ENCODE measurements around the gene MARS1.

MARS1 gene

DNA sequence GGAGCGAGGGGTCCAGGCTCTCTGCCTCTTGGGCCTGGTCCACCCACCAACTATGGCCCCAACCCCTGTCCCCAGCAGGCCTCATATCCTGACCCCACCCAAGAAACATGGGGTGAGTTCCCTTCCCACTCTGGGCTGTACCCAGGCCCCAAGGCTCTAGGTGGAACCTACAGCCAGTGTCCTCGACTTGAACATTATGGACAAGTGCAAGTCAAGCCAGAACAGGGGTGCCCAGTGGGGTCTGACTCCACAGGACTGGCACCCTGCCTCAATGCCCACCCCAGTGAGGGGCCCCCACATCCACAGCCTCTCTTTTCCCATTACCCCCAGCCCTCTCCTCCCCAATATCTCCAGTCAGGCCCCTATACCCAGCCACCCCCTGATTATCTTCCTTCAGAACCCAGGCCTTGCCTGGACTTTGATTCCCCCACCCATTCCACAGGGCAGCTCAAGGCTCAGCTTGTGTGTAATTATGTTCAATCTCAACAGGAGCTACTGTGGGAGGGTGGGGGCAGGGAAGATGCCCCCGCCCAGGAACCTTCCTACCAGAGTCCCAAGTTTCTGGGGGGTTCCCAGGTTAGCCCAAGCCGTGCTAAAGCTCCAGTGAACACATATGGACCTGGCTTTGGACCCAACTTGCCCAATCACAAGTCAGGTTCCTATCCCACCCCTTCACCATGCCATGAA lies 16.8 kb upstream of the MARS1 start:
- DNase-seq (ENCODE audit: extremely low read depth in 1 of 2, low read depth in 1 of 2): no peak

DNA sequence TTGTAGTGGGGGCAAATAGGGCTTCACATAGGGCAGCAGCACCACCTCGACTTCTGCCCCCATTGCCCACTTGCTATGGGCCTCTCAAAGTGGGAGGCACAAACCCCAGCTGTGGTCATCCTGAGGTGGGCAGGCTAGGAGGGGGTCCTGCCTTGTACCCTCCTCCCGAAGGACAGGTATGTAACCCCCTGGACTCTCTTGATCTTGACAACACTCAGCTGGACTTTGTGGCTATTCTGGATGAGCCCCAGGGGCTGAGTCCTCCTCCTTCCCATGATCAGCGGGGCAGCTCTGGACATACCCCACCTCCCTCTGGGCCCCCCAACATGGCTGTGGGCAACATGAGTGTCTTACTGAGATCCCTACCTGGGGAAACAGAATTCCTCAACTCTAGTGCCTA lies 16.2 kb upstream of the MARS1 start:
- DNase-seq (ENCODE audit: extremely low read depth in 1 of 2, low read depth in 1 of 2): no peak

- DNase-seq (ENCODE audit: extremely low read depth in 1 of 2, low read depth in 1 of 2): no peak
These were observed 15.5 kb upstream of the MARS1 start for GRCh38 chr12:57472391-57472790.

DNA sequence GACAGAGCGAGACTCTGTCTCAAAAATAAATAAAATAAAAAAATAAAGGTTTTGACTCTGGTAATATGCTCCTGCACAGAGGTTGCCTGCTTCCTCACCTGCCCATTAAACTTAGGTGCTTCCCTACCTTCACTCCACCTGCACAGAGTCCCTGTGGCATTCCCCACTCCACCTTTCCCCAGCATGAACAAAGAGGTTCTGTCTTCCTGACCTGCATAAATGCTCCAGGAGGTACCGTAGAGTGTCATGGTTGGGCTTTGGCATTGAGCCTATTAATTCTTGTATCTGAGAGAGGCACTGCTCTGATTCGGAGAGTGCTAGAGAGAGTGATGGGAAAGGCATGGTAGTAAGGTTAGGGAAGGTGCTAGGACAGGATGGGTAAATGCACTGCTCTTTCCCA lies 14.5 kb upstream of the MARS1 start:
- no peak for DNase-seq (ENCODE audit: extremely low read depth in 1 of 2, low read depth in 1 of 2)

DNA sequence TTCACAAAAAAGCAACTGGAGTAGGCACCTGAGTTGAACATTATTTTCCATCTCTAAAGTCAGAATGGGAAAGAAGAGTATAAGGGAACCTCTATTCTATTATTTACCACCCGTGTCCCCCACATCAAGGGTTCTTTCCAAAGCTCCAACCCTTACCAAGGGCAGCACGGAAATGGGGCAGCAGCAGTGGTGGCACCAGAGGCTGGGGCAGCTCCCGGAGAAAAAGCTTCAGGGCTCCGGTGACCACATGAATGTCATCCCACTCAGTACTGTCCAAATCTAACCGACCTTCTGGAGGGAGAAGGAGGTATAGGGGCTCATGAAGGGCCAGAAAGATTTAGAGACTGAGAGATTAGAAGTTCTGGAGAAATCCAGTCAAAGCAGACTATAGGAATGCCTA lies 14.0 kb upstream of the MARS1 start:
- no peak for DNase-seq (ENCODE audit: extremely low read depth in 1 of 2, low read depth in 1 of 2)

- no peak for DNase-seq (ENCODE audit: extremely low read depth in 1 of 2, low read depth in 1 of 2)
These were observed 13.4 kb upstream of the MARS1 start for GRCh38 chr12:57474430-57474829.

- no peak for DNase-seq (ENCODE audit: extremely low read depth in 1 of 2, low read depth in 1 of 2)
These were observed 13.0 kb upstream of the MARS1 start for GRCh38 chr12:57474862-57475261.

GRCh38 chr12:57475271-57476161 lies 12.4 kb upstream of the MARS1 start:
- DNase-seq (ENCODE audit: extremely low read depth in 1 of 2, low read depth in 1 of 2): no peak

DNA sequence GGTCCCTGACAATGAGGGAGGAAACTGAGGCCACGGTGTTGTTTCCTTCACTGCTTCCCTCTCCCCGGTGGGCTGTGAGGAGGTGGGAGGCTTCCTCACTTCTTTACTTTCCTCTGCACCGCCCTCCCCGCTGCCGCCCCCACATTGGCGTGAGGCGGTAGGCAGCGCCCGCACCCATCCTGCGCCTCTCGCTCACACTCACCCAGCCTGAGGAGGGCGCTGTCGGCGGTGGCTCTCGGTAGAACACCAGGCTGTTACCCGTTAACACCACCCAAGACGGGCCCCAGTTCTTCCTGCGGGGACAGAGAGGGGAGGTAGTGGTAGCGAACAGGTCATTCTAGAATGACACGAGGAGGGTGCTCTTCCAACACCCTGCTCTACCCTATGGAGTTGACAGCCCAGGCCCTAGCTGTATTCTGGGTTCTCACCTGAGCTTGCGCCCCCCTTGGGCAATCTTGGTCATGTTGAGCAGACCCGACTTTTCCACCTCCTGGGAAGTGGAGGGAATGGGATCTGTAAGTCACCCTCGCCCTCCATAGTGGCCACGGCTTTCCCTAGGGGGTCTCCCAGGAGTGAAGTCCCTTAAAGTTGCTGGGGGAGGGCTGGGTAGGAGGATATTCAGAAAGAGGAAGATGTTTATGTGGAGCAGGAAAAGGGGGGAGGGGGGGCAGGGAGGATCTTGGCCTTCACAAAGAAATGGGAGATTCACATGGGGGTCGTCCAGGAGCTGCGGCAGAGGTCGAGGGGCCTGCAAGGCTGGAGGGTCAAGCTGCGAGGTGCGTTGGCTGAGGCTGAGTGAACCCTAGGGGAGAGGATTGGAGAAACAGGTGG lies 11.5 kb upstream of the MARS1 start:
- peak; percentile 58 to 73 for DNase-seq (ENCODE audit: extremely low read depth in 1 of 2, low read depth in 1 of 2)

- no peak for DNase-seq (ENCODE audit: extremely low read depth in 1 of 2, low read depth in 1 of 2)
These were observed 10.7 kb upstream of the MARS1 start for GRCh38 chr12:57476993-57477709.

- no peak for DNase-seq (ENCODE audit: extremely low read depth in 1 of 2, low read depth in 1 of 2)
These were observed 9.9 kb upstream of the MARS1 start for GRCh38 chr12:57477710-57478681.

- no peak for DNase-seq (ENCODE audit: extremely low read depth in 1 of 2, low read depth in 1 of 2)
These were observed 8.9 kb upstream of the MARS1 start for GRCh38 chr12:57479043-57479375.

GRCh38 chr12:57479376-57480115 lies 8.3 kb upstream of the MARS1 start, which contains the start of gene ARHGAP9:
ARHGAP9 (minus strand) TSS chr12:57479866; CDS start chr12:57479406, 460 bp downstream.
- DNase-seq (ENCODE audit: extremely low read depth in 1 of 2, low read depth in 1 of 2): no peak

DNA sequence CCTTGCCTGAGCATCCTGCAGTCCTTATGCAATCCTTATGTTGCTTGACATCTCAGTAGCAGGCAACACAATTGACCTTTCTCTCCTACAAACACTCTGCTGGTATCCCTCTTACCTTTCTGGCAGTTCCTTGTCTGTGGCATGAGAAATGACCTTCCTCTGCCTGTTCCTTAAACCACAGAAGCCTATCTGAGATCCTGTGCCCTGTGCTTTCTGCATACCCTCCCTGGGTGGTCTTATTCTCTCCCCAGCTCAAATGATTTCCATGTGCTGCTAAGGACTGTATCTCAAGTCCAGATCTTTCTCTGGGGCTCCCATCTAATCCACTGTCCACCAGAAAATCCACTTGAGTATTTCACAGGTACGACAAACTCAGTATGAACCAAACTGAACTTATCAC lies 6.2 kb upstream of the MARS1 start:
- DNase-seq (ENCODE audit: extremely low read depth in 1 of 2, low read depth in 1 of 2): no peak

DNA sequence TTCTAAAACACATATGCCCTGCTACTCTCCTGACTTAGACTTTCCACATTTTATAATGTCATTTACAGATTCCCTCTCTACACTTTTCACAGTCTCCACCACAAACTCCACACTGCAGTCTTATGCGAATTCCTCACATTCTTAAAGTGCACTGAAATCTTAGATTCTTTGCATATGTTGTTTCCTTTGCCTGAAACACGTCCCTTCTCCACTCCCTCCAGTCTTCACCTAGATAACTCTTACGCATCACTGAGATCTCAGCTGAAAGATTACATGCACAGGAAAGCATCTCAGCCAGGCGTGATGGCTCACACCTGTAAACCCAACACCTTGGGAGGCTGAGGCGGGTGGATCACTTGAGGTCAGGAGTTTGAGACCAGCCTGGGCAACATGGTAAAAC lies 4.4 kb upstream of the MARS1 start:
- no peak for DNase-seq (ENCODE audit: extremely low read depth in 1 of 2, low read depth in 1 of 2)

GRCh38 chr12:57485695-57486094 lies 2.2 kb upstream of the MARS1 start:
- DNase-seq (ENCODE audit: extremely low read depth in 1 of 2, low read depth in 1 of 2): no peak

DNA sequence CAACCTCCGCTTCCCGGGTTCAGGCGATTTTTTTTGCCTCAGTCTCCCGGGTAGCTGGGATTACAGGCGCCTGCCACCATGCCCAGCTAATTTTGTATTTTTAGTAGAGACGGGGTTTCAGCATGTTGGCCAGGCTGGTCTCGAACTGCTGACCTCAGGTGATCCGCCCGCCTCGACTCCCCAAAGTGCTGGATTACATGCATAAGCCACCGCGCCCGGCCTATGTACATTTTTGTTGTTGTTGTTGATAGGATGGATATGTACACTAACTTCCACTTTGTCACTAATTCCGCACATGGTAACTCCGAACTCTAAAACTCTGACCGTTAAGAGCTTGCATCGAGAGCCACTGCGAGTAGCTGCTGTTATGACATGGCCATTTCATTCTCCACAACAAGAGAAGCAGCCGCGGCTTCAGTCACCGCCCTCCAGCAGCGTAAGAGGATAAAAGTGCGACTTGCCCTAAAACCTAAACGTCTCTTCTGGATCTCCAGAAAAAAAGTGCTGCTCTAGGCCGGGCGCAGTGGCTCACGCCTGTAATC lies 742 bp upstream of the MARS1 start:
- DNase-seq (ENCODE audit: extremely low read depth in 1 of 2, low read depth in 1 of 2): no peak

GRCh38 chr12:57488402-57489156 lies 711 bp downstream of the MARS1 start:
- no peak for DNase-seq (ENCODE audit: extremely low read depth in 1 of 2, low read depth in 1 of 2)
